ENCODE measurements around the gene CXCR2.

Gene CXCR2

DNA sequence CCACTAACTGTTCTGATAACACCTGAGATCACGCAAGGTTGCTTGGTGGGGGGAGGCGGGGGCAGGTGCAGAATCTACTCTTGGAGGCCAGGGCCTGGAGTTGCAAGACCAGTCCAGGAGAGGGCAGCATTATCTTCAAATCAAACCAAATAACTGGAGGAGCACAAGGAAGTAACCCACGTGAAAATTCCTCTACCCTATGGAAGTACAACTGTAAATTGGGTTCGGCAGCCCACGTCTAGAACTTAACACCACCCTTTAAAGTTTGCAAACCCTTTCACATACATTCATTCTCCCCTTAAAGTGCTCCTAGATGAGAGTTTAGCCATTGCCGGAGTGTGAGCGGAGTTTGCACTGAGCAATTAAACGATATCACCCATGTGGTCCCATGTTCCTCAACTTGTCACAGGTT lies 60.5 kb downstream of the CXCR2 start:
- peak; percentile 48 for DNase-seq (ENCODE audit: low read depth)
